Measurements from ENCODE around the gene BCL3.

The BCL3 gene

DNA sequence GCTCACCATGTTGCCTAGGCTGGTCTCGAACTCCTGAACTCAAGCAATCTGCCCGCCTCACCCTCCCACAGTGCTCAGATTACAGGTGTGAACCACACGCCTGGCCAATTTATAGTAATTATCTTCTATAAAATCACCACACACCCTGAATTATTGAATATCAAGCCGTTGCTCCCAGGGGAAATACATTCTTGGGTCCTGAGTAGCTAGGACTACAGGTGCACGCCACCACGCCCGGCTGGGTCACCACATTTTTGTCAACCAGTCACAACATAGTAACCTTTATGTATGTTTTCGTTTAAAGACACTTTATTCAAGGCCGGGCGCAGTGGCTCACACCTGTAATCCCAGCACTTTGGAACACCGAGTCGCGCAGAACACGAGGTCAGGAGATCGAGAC is 37.5 kb downstream of the BCL3 start:
- TF ChIP-seq CTCF (IDR thresholded peaks at IDR 0.05; ENCODE audit: low read depth, low read length), result no peak
- DNase-seq (ENCODE audit: extremely low read depth, low read depth), result no peak

GRCh38 chr19:44788971-44789370 is 40.5 kb downstream of the BCL3 start:
- no peak for DNase-seq (ENCODE audit: extremely low read depth, low read depth)
- no peak for TF ChIP-seq CTCF (IDR thresholded peaks at IDR 0.05; ENCODE audit: low read depth, low read length)

- no peak for TF ChIP-seq CTCF (IDR thresholded peaks at IDR 0.05; ENCODE audit: low read depth, low read length)
- DNase-seq (ENCODE audit: extremely low read depth, low read depth), result no peak
Measured at GRCh38 chr19:44789943-44790483, 41.5 kb downstream of the BCL3 start.

DNA sequence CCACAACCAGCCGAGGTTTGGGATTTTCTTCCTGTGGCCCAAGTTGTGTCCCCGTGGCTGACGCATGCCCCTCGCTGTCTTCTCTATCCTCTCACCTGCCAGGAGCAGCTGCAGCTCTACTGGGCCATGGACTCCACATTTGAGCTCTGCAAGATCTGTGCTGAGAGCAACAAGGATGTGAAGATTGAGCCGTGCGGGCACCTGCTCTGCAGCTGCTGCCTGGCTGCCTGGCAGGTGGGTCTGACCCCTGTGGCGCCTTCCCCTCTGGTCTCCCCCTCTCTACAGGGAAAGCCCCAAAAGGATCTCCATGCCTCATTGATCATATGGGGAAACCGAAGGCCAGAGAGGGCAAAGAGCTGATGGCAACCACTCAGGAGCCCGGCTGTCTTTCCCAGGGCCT is 43.8 kb downstream of the BCL3 start:
- DNase-seq (ENCODE audit: extremely low read depth, low read depth), result no peak
- no peak for TF ChIP-seq CTCF (IDR thresholded peaks at IDR 0.05; ENCODE audit: low read depth, low read length)

- no peak for TF ChIP-seq CTCF (IDR thresholded peaks at IDR 0.05; ENCODE audit: low read depth, low read length)
Measured at GRCh38 chr19:44794610-44795009, 46.1 kb downstream of the BCL3 start.

GRCh38 chr19:44795398-44795987 is 47.0 kb downstream of the BCL3 start:
- no peak for DNase-seq (ENCODE audit: extremely low read depth, low read depth)
- no peak for TF ChIP-seq CTCF (IDR thresholded peaks at IDR 0.05; ENCODE audit: low read depth, low read length)

More at GRCh38 chr19:44794610-44795009, 46.1 kb downstream of the BCL3 start:
- DNase-seq (ENCODE audit: extremely low read depth, low read depth), result no peak

- no peak for TF ChIP-seq CTCF (IDR thresholded peaks at IDR 0.05; ENCODE audit: low read depth, low read length)
- DNase-seq (ENCODE audit: extremely low read depth, low read depth), result no peak
Measured at GRCh38 chr19:44796701-44797115, 48.2 kb downstream of the BCL3 start.
